ENCODE results near the gene MAPK9. TPM values are rescaled to one million over a fixed set of nuclear protein-coding genes. Genes with fewer than 3 reads are reported as not detected.

MAPK9 gene
- total and polyA plus RNA-seq, 9 of the 15 experiments (the other 6 are each of a cell fraction or from before 2014, with no cell fraction given) = 4.8 to 58.0 (median 29.9) TPM

GRCh38 chr5:180211761-180212035 lies 80.2 kb downstream of the MAPK9 start:
- peaks cover 4 to 60% of the 10 kb centered on the region in 2 experiments; a peak in 4 of 5 replicates for H3K27me3 ChIP-seq (ENCODE audit: control insufficient read depth in 2 of 2, insufficient read depth in 2 of 2, low read length in 2 of 2)
- CTCF ChIA-PET (ENCODE audit: low intra/inter-chr PET ratio) = no interaction called here
- POLR2A ChIA-PET = interaction anchor here (0.6 to 1.4 kb wide), 3 partner anchors 16 to 843 kb away, joined by 3 to 4 read pairs (median 3); no protein-coding TSS in a partner anchor
- no peak for DNase-seq (ENCODE audit: extremely low read depth in 1 of 4, low spot score in 3 of 4)
- no peaks in the 10 kb centered on the region for H3K9me3 ChIP-seq (replicated peaks; ENCODE audit: control insufficient read depth, insufficient read depth, low read depth, low read length)
- H3K9me1 ChIP-seq (ENCODE audit: control insufficient read depth, insufficient read depth, low read length) = peaks cover 4% of the 10 kb centered on the region
- no peaks in the 10 kb centered on the region for H4K20me1 ChIP-seq (replicated peaks; ENCODE audit: control insufficient read depth, insufficient read depth, low read length)
- H3K36me3 ChIP-seq (ENCODE audit: control insufficient read depth, insufficient read depth, low read length) = no peaks in the 10 kb centered on the region
- no peak for ATAC-seq
- FAIRE-seq = no peak
- intact Hi-C loops (cut with micrococcal nuclease) = no loop called here
- no peak overlapping the region for H2AFZ ChIP-seq (ENCODE audit: low read depth, low read length)
- in situ Hi-C loops (cut with MboI) = no loop called here
- no TSS peak for BruUV-seq (replicated peaks)
- no peak overlapping the region for H3K27ac ChIP-seq (ENCODE audit: extremely low read depth, low read depth, low read length)
- H3K79me2 ChIP-seq (ENCODE audit: control insufficient read depth, insufficient read depth, low read length) = no peaks in the 10 kb centered on the region
- H3K4me3 ChIP-seq = no peak overlapping the region
- WGBS (ENCODE audit: insufficient coverage, low coverage, missing lambda C conversion rate) = 0% methylated on average over 2 of the region's 4 CpGs
- H3K4me1 ChIP-seq (replicated peaks in 1 of 2; ENCODE audit: control insufficient read depth in 2 of 2, insufficient read depth in 2 of 2, low read length in 2 of 2) = peaks cover 8 to 50% of the 10 kb centered on the region in 2 experiments; a peak in 4 of 5 replicates
- no peak overlapping the region for H3K9ac ChIP-seq (ENCODE audit: insufficient read depth in 1 of 2, low read depth in 2 of 2, low read length in 2 of 2)
- TF ChIP-seq MLX (CRISPR knock-in tag; conservative IDR thresholded peaks at IDR 0.05) (no peak), ZBTB17 (CRISPR knock-in tag; IDR thresholded peaks at IDR 0.05) (no peak), SREBF1 (IDR thresholded peaks at IDR 0.05; ENCODE audit: borderline replicate concordance, low read depth, low read length) (no peak), DACH1 (IDR thresholded peaks at IDR 0.05; ENCODE audit: partially characterized antibody) (no peak), THRB (CRISPR knock-in tag; conservative IDR thresholded peaks at IDR 0.05) (no peak), ZNF408 (CRISPR knock-in tag; IDR thresholded peaks at IDR 0.05; ENCODE audit: low read depth) (no peak), SAFB (IDR thresholded peaks at IDR 0.05; ENCODE audit: borderline replicate concordance, low read depth, low read length) (no peak)
- no peak overlapping the region for H3K4me2 ChIP-seq (ENCODE audit: insufficient read depth, low read length)

All from K562 (cell line).